ENCODE measurements around the gene TDRD10.

Gene TDRD10

GRCh38 chr1:154490317-154490716 is 11.7 kb upstream of the TDRD10 start:
- Histone ChIP-seq H3K27me3 (ENCODE audit: low read depth, low read length) (peaks cover 21% of the 10 kb centered on the region), H3K9me3 (ENCODE audit: insufficient read depth, low read length) (no peaks in the 10 kb centered on the region), H3K27ac (ENCODE audit: low read length) (no peak overlapping the region), H3K4me3 (ENCODE audit: low read length) (no peak overlapping the region), H3K36me3 (replicated peaks; ENCODE audit: low read depth, low read length) (no peaks in the 10 kb centered on the region), H3K4me2 (ENCODE audit: low read length) (no peak overlapping the region), H3K79me2 (ENCODE audit: low read length) (no peaks in the 10 kb centered on the region), H3K9ac (ENCODE audit: low read length) (no peak overlapping the region), H2AFZ (ENCODE audit: low read depth, low read length) (no peak overlapping the region), H4K20me1 (ENCODE audit: insufficient read depth, low read length) (no peaks in the 10 kb centered on the region), H3K4me1 (ENCODE audit: low read length) (peaks cover 20% of the 10 kb centered on the region)
- no peak for TF ChIP-seq EZH2phosphoT487 (IDR thresholded peaks at IDR 0.05; ENCODE audit: low read depth)
- no peak for TF ChIP-seq CTCF (IDR thresholded peaks at IDR 0.05; ENCODE audit: low read depth, low read length)

- TF ChIP-seq CTCF (IDR thresholded peaks at IDR 0.05; ENCODE audit: low read depth, low read length), result no peak
- TF ChIP-seq EZH2phosphoT487 (IDR thresholded peaks at IDR 0.05; ENCODE audit: low read depth), result no peak
- Histone ChIP-seq H2AFZ (ENCODE audit: low read depth, low read length) (no peak overlapping the region), H3K27ac (ENCODE audit: low read length) (no peak overlapping the region), H3K4me1 (ENCODE audit: low read length) (peaks cover 33% of the 10 kb centered on the region), H3K4me3 (ENCODE audit: low read length) (no peak overlapping the region), H3K27me3 (ENCODE audit: low read depth, low read length) (peaks cover 14% of the 10 kb centered on the region), H3K79me2 (ENCODE audit: low read length) (no peaks in the 10 kb centered on the region), H3K4me2 (ENCODE audit: low read length) (peak overlapping the region; percentile 6; the same call in 1 of the 2 replicates), H3K9ac (ENCODE audit: low read length) (no peak overlapping the region), H3K9me3 (ENCODE audit: insufficient read depth, low read length) (no peaks in the 10 kb centered on the region), H4K20me1 (ENCODE audit: insufficient read depth, low read length) (no peaks in the 10 kb centered on the region), H3K36me3 (replicated peaks; ENCODE audit: low read depth, low read length) (no peaks in the 10 kb centered on the region)
Observed at GRCh38 chr1:154492115-154492514, 9.9 kb upstream of the TDRD10 start.

- H3K4me3 ChIP-seq (ENCODE audit: low read length), result peak overlapping the region; percentile 25
- H3K36me3 ChIP-seq (replicated peaks; ENCODE audit: low read depth, low read length), result no peaks in the 10 kb centered on the region
- no peaks in the 10 kb centered on the region for H3K9me3 ChIP-seq (ENCODE audit: insufficient read depth, low read length)
- H4K20me1 ChIP-seq (ENCODE audit: insufficient read depth, low read length), result no peaks in the 10 kb centered on the region
- peak overlapping the region; percentile 59 for H3K4me2 ChIP-seq (ENCODE audit: low read length)
- H3K27ac ChIP-seq (ENCODE audit: low read length), result no peak overlapping the region
- H3K79me2 ChIP-seq (ENCODE audit: low read length), result no peaks in the 10 kb centered on the region
- no peak for TF ChIP-seq CTCF (IDR thresholded peaks at IDR 0.05; ENCODE audit: low read depth, low read length)
- TF ChIP-seq EZH2phosphoT487 (IDR thresholded peaks at IDR 0.05; ENCODE audit: low read depth), result no peak
- H3K9ac ChIP-seq (ENCODE audit: low read length), result no peak overlapping the region
- peaks cover 35% of the 10 kb centered on the region for H3K4me1 ChIP-seq (ENCODE audit: low read length)
- peaks cover 14% of the 10 kb centered on the region for H3K27me3 ChIP-seq (ENCODE audit: low read depth, low read length)
- H2AFZ ChIP-seq (ENCODE audit: low read depth, low read length), result peak overlapping the region; percentile 73
Observed at GRCh38 chr1:154493276-154493675, 8.7 kb upstream of the TDRD10 start.

- no peak overlapping the region for H3K27ac ChIP-seq (ENCODE audit: low read length)
- H4K20me1 ChIP-seq (ENCODE audit: insufficient read depth, low read length), result no peaks in the 10 kb centered on the region
- H2AFZ ChIP-seq (ENCODE audit: low read depth, low read length), result no peak overlapping the region
- H3K9ac ChIP-seq (ENCODE audit: low read length), result no peak overlapping the region
- peaks cover 26% of the 10 kb centered on the region for H3K27me3 ChIP-seq (ENCODE audit: low read depth, low read length)
- no peak for TF ChIP-seq CTCF (IDR thresholded peaks at IDR 0.05; ENCODE audit: low read depth, low read length)
- H3K36me3 ChIP-seq (replicated peaks; ENCODE audit: low read depth, low read length), result no peaks in the 10 kb centered on the region
- peaks cover 35% of the 10 kb centered on the region for H3K4me1 ChIP-seq (ENCODE audit: low read length)
- H3K79me2 ChIP-seq (ENCODE audit: low read length), result no peaks in the 10 kb centered on the region
- H3K9me3 ChIP-seq (ENCODE audit: insufficient read depth, low read length), result no peaks in the 10 kb centered on the region
- H3K4me3 ChIP-seq (ENCODE audit: low read length), result no peak overlapping the region
- H3K4me2 ChIP-seq (ENCODE audit: low read length), result no peak overlapping the region
Observed at GRCh38 chr1:154495496-154496273, 6.3 kb upstream of the TDRD10 start.
